Measurements from ENCODE around the gene HEMGN. TPM values are rescaled to one million over a fixed set of nuclear protein-coding genes. Genes with fewer than 3 reads are reported as not detected.

The HEMGN gene
- total and polyA plus RNA-seq, 2 of the 8 experiments (the other 6 are each of a cell fraction or from before 2014, with no cell fraction given) = not detected

DNA sequence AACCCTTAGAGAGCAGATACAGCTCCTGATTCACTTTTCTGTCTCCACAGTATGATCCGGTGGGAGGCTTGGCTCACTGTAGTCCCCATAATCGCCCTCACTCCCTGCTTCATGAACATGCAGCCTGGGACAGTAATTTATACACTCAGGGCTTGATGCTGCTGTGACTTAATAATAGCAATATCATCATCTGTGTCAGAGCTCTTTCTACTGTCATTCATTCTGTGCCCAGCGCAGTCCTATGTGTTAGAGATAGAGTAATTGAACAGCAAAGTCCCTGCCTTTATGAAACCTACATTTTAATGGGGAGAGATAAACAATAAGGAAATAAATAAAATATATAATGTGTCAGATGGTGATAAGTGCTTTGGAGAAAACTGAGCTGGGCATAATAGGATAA lies 2.8 kb upstream of the HEMGN start:
- CTCF ChIA-PET (ENCODE audit: partially characterized antibody) = no interaction called here

More for the DNA sequence above, 2.8 kb upstream of the HEMGN start:
- H3K23ac ChIP-seq (ENCODE audit: insufficient read length) = no peak overlapping the region
- no peak overlapping the region for H3K4me3 ChIP-seq (ENCODE audit: extremely low read depth in 1 of 4, insufficient read depth in 2 of 4, low read depth in 3 of 4, low read length in 4 of 4)
- TF ChIP-seq SP2 (IDR thresholded peaks at IDR 0.05; ENCODE audit: low read length) (no peak), SRF (IDR thresholded peaks at IDR 0.05; ENCODE audit: low read depth, low read length) (no peak), CHD1 (IDR thresholded peaks at IDR 0.05; ENCODE audit: low read depth, low read length) (no peak), RXRA (IDR thresholded peaks at IDR 0.05; ENCODE audit: insufficient read depth, low read depth, low read length) (no peak), KDM4A (IDR thresholded peaks at IDR 0.05; ENCODE audit: low read depth, low read length, severe bottlenecking) (no peak), KDM1A (IDR thresholded peaks at IDR 0.05; ENCODE audit: borderline replicate concordance, low read length) (no peak), CTBP2 (IDR thresholded peaks at IDR 0.05; ENCODE audit: borderline replicate concordance, insufficient read depth, insufficient read length, low read length) (no peak), SP4 (IDR thresholded peaks at IDR 0.05; ENCODE audit: low read length) (no peak), SIN3A (conservative IDR thresholded peaks at IDR 0.05 in 1 of 2, IDR thresholded peaks at IDR 0.05 in 1 of 2; ENCODE audit: low read depth in 1 of 2, low read length in 2 of 2) (no peak), RAD21 (IDR thresholded peaks at IDR 0.05 in 1 of 2, conservative IDR thresholded peaks at IDR 0.05 in 1 of 2; ENCODE audit: low read depth in 2 of 2, low read length in 2 of 2) (no peak), YY1 (IDR thresholded peaks at IDR 0.05; ENCODE audit: low read depth, low read length) (no peak), EZH2 (IDR thresholded peaks at IDR 0.05; ENCODE audit: low read depth, low read length, severe bottlenecking) (no peak)
- H2BK12ac ChIP-seq (ENCODE audit: low read depth, low read length) = no peak overlapping the region
- H3K27ac ChIP-seq (ENCODE audit: low read depth, low read length) = no peak overlapping the region
- H3K9me3 ChIP-seq (ENCODE audit: insufficient read depth in 2 of 2, low read depth in 1 of 2, low read length in 1 of 2) = no peaks in the 10 kb centered on the region
- WGBS, 2 experiments (ENCODE audit: extremely low coverage in 1 of 2, insufficient coverage in 1 of 2, insufficient read length in 1 of 2, insufficient replicate concordance in 2 of 2, low coverage in 1 of 2, low lambda C conversion rate in 2 of 2, missing lambda C conversion rate in 1 of 2) = 76% methylated on average over 3 of the region's 3 CpGs; no CpG with 5 or more reads in 1 of the 2 experiments
- H3K4ac ChIP-seq (replicated peaks; ENCODE audit: insufficient read length, low read depth, low read length) = no peak overlapping the region
- no peak overlapping the region for H2BK5ac ChIP-seq (ENCODE audit: low read depth, low read length)
- H3K14ac ChIP-seq (ENCODE audit: insufficient read length) = no peak overlapping the region
- peaks cover 0 to 25% (median 8%) of the 10 kb centered on the region in 4 experiments; a peak in 5 of 7 replicates for H3K27me3 ChIP-seq (replicated peaks in 1 of 4; ENCODE audit: control insufficient read depth in 3 of 4, extremely low read depth in 1 of 4, insufficient read depth in 3 of 4, low read length in 3 of 4)
- no peak overlapping the region for H3K4me2 ChIP-seq (ENCODE audit: insufficient read depth in 1 of 2, low read depth in 2 of 2, low read length in 2 of 2)
- DNase-seq (ENCODE audit: low read depth in 1 of 2, low spot score in 2 of 2) = no peak
- H3K79me2 ChIP-seq (ENCODE audit: control insufficient read depth in 1 of 2, insufficient read depth in 2 of 2, low read length in 2 of 2) = no peaks in the 10 kb centered on the region
- no peak overlapping the region for H2AFZ ChIP-seq (ENCODE audit: low read length)
- no peak overlapping the region for H2BK15ac ChIP-seq (ENCODE audit: low read length)
- no peak overlapping the region for H2BK120ac ChIP-seq (replicated peaks; ENCODE audit: low read depth, low read length)
- no peaks in the 10 kb centered on the region for H3K23me2 ChIP-seq (ENCODE audit: low read depth, low read length)
- no peaks in the 10 kb centered on the region for H4K20me1 ChIP-seq (replicated peaks in 1 of 2; ENCODE audit: control insufficient read depth in 1 of 2, insufficient read depth in 2 of 2, low read length in 2 of 2)
- no peak overlapping the region for H3K18ac ChIP-seq (ENCODE audit: extremely low read depth, low read length)
- no peak overlapping the region for H3K56ac ChIP-seq (replicated peaks; ENCODE audit: insufficient read length, low read depth, low read length)
- H3K79me1 ChIP-seq (ENCODE audit: low read depth, low read length) = no peaks in the 10 kb centered on the region
- H4K8ac ChIP-seq (ENCODE audit: extremely low read depth, insufficient read depth, low read length) = no peak overlapping the region
- no peak overlapping the region for H3K9ac ChIP-seq (replicated peaks in 1 of 4; ENCODE audit: extremely low read depth in 1 of 4, low read depth in 3 of 4, low read length in 3 of 4)
- no peak overlapping the region for H4K91ac ChIP-seq (replicated peaks; ENCODE audit: insufficient read length, low read length)
- H3K4me1 ChIP-seq (replicated peaks in 1 of 4; ENCODE audit: control insufficient read depth in 3 of 4, insufficient read depth in 4 of 4, low read length in 3 of 4) = no peaks in the 10 kb centered on the region
- H4K5ac ChIP-seq (ENCODE audit: insufficient read length, low read depth, low read length) = no peak overlapping the region
- no peak overlapping the region for H2AK5ac ChIP-seq (ENCODE audit: low read depth, low read length)
- H3K36me3 ChIP-seq (ENCODE audit: control insufficient read depth in 2 of 4, insufficient read depth in 4 of 4, low read length in 3 of 4) = no peaks in the 10 kb centered on the region
- POLR2A ChIA-PET (ENCODE audit: partially characterized antibody) = no interaction called here
- no peak overlapping the region for H2BK20ac ChIP-seq (ENCODE audit: low read length)
- FAIRE-seq = no peak
